Uterus (tissue), 2 donors: ENCODE data around the gene ITIH2.

Experiments used
- CTCF ChIP-seq, 4 experiments: fragments of 200-600 bp in 2 of 4; fragments of 450-650 bp in 2 of 4; sonication (generic) in 2 of 4; IDR thresholded peaks; one replicate each; pipeline ENCODE4 v1.5.1; 2016 to 2019; ENCODE audit warnings: antibody characterized with exemption in 4 of 4, mild to moderate bottlenecking in 2 of 4, moderate library complexity in 1 of 4
- POLR2A ChIP-seq, 2 donors: fragments of 450-650 bp; IDR thresholded peaks; one replicate each; pipeline ENCODE4 v1.6.1; 2016; ENCODE audit warnings: antibody characterized with exemption in 2 of 2, mild to moderate bottlenecking in 1 of 2, moderate library complexity in 1 of 2

- no peak for TF ChIP-seq CTCF (IDR thresholded peaks at IDR 0.05)
- no peak for TF ChIP-seq POLR2A (IDR thresholded peaks at IDR 0.05)
Observed at GRCh38 chr10:7794251-7795026, 91.3 kb downstream of the ITIH2 start.
